BE2C (cell line): ENCODE data around the gene CYP26C1.
"Not testable (repeated sequence)": the region's sequence is repeated elsewhere in the genome, so short reads cannot be mapped to it uniquely, and the experiment has no call there.

Experiments
- DNase-seq: peaks from one replicate; pipeline ENCODE4 v3.0.0-alpha.2; 2020
- H3K27me3 ChIP-seq: fragments of 250-450 bp; sonication (Bioruptor Pico); 2 replicates; pipeline ENCODE4 v1.5.1; 2020; ENCODE audit warnings: mild to moderate bottlenecking
- H3K36me3 ChIP-seq: fragments of 250-450 bp; sonication (Bioruptor Pico); 2 replicates; pipeline ENCODE4 v1.5.1; 2020; ENCODE audit warnings: mild to moderate bottlenecking
- H3K4me1 ChIP-seq: fragments of 250-450 bp; sonication (Bioruptor Pico); 2 replicates; pipeline ENCODE4 v1.5.1; 2020
- H3K4me3 ChIP-seq: 2 replicates; pipeline ENCODE4 v1.5.1; 2011; ENCODE audit warnings: low read depth, low read length
- H3K9me3 ChIP-seq: fragments of 250-450 bp; sonication (Bioruptor Pico); 2 replicates; pipeline ENCODE4 v1.5.1; 2020
- TF ChIP-seq, protein P1 (sequence below): IDR thresholded peaks from 2 replicates; pipeline ENCODE4 v1.5.1; 2012; ENCODE audit warnings: mild to moderate bottlenecking, low read depth, low read length

CYP26C1 gene

DNA sequence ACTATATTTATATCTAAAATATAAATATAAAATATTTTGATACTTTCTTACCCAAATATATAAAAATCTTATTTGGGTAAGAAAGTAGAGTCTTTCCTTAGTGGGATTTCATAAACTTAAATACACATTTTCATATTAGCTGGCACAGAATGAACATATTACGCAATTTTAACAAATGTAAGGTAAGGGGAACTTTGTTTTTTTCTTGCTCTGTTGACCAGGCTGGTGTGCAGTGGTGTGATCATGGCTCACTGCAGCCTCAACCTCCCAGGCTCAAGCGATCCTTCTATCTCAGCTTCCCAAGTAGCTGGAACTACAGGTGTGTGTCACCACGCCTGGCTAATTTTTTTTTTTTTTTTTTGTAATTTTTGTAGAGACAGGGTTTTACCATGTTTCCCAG, 31.4 kb downstream of the CYP26C1 start:
- no peaks in the 10 kb centered on the region for H3K36me3 ChIP-seq
- no peaks in the 10 kb centered on the region for H3K27me3 ChIP-seq
- no peak overlapping the region for H3K4me3 ChIP-seq
- DNase-seq: no peak
- TF ChIP-seq, protein P1, sequence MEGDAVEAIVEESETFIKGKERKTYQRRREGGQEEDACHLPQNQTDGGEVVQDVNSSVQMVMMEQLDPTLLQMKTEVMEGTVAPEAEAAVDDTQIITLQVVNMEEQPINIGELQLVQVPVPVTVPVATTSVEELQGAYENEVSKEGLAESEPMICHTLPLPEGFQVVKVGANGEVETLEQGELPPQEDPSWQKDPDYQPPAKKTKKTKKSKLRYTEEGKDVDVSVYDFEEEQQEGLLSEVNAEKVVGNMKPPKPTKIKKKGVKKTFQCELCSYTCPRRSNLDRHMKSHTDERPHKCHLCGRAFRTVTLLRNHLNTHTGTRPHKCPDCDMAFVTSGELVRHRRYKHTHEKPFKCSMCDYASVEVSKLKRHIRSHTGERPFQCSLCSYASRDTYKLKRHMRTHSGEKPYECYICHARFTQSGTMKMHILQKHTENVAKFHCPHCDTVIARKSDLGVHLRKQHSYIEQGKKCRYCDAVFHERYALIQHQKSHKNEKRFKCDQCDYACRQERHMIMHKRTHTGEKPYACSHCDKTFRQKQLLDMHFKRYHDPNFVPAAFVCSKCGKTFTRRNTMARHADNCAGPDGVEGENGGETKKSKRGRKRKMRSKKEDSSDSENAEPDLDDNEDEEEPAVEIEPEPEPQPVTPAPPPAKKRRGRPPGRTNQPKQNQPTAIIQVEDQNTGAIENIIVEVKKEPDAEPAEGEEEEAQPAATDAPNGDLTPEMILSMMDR: no peak
- H3K4me1 ChIP-seq: no peaks in the 10 kb centered on the region
- H3K9me3 ChIP-seq: no peaks in the 10 kb centered on the region

DNA sequence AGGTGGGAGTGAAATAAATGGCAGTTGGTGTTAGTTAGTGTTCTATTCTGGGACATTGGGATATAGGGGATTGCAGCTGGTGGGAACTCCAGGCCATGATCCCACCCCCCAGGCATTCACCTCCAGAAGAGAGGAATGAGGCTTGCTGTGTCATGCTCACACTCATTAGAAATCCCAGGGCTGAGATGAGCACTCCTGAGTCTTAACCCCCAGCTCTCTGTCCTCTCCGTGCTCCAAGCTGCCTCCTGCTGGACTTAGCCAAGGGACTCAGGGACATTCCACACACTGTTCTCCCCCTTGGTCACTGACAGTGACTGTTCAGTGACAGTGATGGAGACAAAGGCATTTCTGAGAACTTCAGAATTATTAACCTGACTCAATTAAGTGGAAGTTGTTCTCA, 34.6 kb downstream of the CYP26C1 start:
- Histone ChIP-seq H3K9me3 (no peaks in the 10 kb centered on the region), H3K4me1 (no peaks in the 10 kb centered on the region), H3K4me3 (no peak overlapping the region), H3K36me3 (no peaks in the 10 kb centered on the region), H3K27me3 (no peaks in the 10 kb centered on the region)
- DNase-seq: no peak
- TF ChIP-seq, protein P1: no peak

DNA sequence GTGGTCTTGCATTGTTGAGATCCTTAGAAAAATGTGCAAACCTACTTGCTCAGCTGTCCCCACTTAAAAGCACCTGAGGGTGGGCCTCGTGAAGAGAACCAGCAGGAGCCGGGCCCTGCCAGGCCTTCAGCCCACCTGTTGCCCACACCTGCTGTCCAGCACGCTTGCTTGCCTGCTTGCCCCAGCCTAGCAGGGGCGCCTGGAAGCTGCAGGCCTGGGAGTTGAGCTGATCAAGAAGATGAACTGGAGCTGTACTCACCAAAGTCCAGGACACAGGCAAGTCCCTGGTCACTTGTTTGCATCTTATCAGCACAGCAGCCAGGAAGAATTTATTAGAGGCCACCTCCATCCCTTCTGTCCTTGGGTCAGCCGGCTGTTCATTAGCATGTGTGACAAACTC, 36.3 kb downstream of the CYP26C1 start:
- Histone ChIP-seq H3K36me3 (no peaks in the 10 kb centered on the region), H3K4me3 (no peak overlapping the region), H3K9me3 (no peaks in the 10 kb centered on the region), H3K27me3 (no peaks in the 10 kb centered on the region), H3K4me1 (no peaks in the 10 kb centered on the region)
- TF ChIP-seq, protein P1: no peak
- no peak for DNase-seq

DNA sequence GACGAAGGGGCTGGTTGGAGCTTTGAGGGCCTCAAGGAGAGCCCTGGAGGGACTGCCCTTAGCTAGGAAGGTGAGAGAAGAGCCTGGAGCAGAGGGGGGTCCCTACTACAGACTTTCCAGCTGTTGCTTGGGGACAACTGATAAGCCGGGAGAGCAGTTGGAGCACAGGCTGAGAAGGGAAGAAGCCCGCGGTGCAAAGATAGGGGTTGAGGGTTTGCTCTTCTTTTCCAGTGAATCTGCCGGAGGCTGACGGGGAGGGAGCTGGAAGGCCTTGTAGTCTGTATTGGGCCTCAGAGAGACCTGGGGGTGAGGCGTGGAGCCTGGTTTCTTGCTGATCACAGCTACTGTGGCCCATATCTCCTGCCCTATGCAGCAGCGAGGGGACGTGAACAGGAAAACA, 36.8 kb downstream of the CYP26C1 start:
- Histone ChIP-seq H3K9me3 (no peaks in the 10 kb centered on the region), H3K36me3 (no peaks in the 10 kb centered on the region), H3K27me3 (no peaks in the 10 kb centered on the region), H3K4me1 (no peaks in the 10 kb centered on the region), H3K4me3 (no peak overlapping the region)
- DNase-seq: no peak
- TF ChIP-seq, protein P1: no peak

DNA sequence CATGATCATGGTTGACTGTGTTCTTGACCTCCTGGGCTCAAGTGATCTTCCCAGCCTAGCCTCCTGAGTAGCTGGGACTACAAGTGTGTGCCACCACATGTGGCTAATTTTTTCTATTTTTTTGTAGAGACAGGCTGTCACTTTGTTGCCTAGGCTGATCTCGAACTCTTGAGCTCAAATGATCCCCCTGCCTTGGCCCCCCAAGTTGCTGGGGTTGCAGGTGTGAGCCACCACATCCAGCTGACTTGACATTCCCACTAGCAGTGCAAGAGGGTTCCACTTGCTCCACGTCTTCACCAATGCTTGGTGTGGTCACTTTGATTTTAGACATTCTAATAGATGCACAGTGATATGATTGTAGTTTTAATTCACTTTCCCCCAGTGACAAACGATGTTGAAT, 38.2 kb downstream of the CYP26C1 start:
- no peaks in the 10 kb centered on the region for H3K9me3 ChIP-seq
- no peaks in the 10 kb centered on the region for H3K27me3 ChIP-seq
- H3K4me3 ChIP-seq: no peak overlapping the region
- TF ChIP-seq, protein P1: no peak
- H3K4me1 ChIP-seq: no peaks in the 10 kb centered on the region
- no peaks in the 10 kb centered on the region for H3K36me3 ChIP-seq
- DNase-seq: no peak

DNA sequence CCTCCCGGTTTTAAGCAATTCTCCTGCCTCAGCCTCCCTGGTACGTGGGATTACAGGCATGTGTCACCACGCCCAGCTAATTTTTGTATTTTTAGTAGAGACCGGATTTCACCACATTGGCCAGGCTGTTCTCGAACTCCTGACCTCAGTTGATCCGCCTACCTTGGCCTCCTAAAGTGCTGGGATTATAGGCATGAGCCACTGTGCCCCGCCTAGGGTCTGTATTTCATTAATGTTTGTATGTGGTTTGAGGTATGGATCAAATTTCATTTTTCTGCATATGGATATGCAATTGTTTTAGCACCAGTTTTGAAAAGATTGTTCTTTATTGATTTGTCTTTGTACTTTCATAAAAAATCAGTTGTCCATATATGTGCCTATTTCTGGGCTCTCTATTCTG, 39.1 kb downstream of the CYP26C1 start:
- no peak for DNase-seq
- TF ChIP-seq, protein P1: no peak
- Histone ChIP-seq H3K9me3 (no peaks in the 10 kb centered on the region), H3K4me1 (no peaks in the 10 kb centered on the region), H3K4me3 (no peak overlapping the region), H3K36me3 (no peaks in the 10 kb centered on the region), H3K27me3 (no peaks in the 10 kb centered on the region)

DNA sequence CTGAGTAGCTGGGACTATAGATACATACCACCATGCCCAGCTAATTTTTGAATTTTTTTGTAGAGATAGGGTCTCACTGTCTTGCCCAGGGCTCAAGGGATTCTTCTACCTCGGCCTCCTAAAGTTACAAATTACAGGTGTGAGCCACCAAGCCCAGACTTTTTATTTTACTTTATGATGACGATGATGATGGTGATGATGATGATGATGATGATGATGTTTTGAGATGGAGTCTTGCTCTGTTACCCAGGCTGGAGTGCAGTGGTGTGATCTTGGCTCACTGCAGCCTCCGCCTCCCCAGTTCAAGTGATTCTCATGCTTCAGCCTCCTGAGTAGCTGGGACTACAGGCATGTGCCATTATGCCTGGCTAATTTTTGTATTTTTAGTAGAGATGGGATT, 40.5 kb downstream of the CYP26C1 start:
- not testable (repeated sequence) for H3K4me3 ChIP-seq, H3K27me3 ChIP-seq, DNase-seq, H3K9me3 ChIP-seq, H3K4me1 ChIP-seq, H3K36me3 ChIP-seq
